Caki2 (cell line): ENCODE results near the gene QRSL1. TPM values are rescaled to one million over a fixed set of nuclear protein-coding genes. Genes with fewer than 3 reads are reported as not detected.

Source experiments
- DNase-seq: peaks from one replicate; pipeline ENCODE4 v3.0.0-alpha.2; 2015; ENCODE audit warnings: low read depth
- in situ Hi-C: cut with HindIII; loops from 2 replicates; pipeline ENCODE4 v1.10.0; 2016; ENCODE audit warnings: low sequenced_read_pairs, low pct_unique_long_range_greater_than_20kb, mixed read lengths
- total RNA-seq: library from RNA; depleted of rRNA; stranded (reverse); fragments of >200 nt; shearing (Covaris generic); gene quantifications from 2 replicates; pipeline ENCODE4 v1.2.3, GENCODE V29; 2014; ENCODE audit warnings: low replicate concordance; rRNA removed

QRSL1 gene
- total RNA-seq, 1 experiment from 2014 or later = 17.0 TPM

- in situ Hi-C loops = no loop called here
- no peak for DNase-seq
Observed at GRCh38 chr6:106704327-106704726, 74.9 kb downstream of the QRSL1 start.

- DNase-seq = no peak
- in situ Hi-C loops = no loop called here
Observed at GRCh38 chr6:106705156-106705555, 75.8 kb downstream of the QRSL1 start.

DNA sequence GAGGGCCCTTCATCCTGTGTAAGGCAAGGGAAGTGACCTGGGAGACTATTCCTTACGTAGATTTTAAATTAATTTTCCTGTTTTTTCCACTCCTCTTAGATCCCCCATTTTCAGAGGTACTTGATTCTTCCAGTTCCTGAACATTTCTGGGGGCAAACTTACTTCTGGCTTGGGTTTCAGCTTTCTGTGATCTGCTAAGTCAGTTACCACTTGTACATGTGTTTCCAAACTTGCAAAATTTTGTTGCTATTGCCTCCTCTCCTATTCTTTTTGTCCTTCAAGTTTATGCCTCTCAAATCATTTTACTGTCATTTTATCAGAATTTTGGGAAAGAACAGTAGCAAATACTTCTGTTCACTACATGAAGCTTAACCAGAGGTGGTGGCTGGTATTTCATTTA, 81.2 kb downstream of the QRSL1 start:
- DNase-seq = no peak
- in situ Hi-C loops = no loop called here

DNA sequence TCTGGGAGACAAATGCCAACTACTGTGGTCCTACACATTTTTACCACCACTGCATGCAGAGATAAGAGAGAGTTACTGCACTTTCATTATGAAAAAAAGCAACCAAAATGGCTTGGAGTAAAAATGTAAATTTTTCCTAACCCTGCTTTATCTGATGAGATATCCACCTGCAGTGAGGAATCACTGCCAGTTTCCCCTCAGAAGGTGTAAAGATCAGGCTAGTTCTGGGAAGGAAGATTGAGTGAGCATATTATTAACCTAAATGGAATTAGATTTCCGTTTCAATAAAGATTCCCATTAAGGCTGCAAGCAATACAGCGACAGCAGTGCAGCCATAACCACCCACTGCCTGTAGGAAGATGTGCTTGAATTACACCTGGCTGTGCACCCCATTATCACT, 84.9 kb downstream of the QRSL1 start:
- DNase-seq = no peak
- in situ Hi-C loops = no loop called here

- DNase-seq = no peak
- in situ Hi-C loops = no loop called here
Observed at GRCh38 chr6:106715922-106716321, 86.5 kb downstream of the QRSL1 start.

GRCh38 chr6:106716966-106717365, 87.6 kb downstream of the QRSL1 start:
- in situ Hi-C loops = no loop called here
- DNase-seq = no peak

Other genes starting within 250 kb of the QRSL1 start
- 15.8 and 27.4 TPM in 2 replicates for gene RTN4IP1, start 80 bp upstream of the QRSL1 start, total RNA-seq